ENCODE data around the gene CNOT3. TPM values are rescaled to one million over a fixed set of nuclear protein-coding genes. Genes with fewer than 3 reads are reported as not detected.

Gene CNOT3
- total RNA-seq, 5 donors from 2014 or later (not counting 1 experiment from before 2014, with no cell fraction given) = 45.9 to 83.1 (median 77.0) TPM

DNA sequence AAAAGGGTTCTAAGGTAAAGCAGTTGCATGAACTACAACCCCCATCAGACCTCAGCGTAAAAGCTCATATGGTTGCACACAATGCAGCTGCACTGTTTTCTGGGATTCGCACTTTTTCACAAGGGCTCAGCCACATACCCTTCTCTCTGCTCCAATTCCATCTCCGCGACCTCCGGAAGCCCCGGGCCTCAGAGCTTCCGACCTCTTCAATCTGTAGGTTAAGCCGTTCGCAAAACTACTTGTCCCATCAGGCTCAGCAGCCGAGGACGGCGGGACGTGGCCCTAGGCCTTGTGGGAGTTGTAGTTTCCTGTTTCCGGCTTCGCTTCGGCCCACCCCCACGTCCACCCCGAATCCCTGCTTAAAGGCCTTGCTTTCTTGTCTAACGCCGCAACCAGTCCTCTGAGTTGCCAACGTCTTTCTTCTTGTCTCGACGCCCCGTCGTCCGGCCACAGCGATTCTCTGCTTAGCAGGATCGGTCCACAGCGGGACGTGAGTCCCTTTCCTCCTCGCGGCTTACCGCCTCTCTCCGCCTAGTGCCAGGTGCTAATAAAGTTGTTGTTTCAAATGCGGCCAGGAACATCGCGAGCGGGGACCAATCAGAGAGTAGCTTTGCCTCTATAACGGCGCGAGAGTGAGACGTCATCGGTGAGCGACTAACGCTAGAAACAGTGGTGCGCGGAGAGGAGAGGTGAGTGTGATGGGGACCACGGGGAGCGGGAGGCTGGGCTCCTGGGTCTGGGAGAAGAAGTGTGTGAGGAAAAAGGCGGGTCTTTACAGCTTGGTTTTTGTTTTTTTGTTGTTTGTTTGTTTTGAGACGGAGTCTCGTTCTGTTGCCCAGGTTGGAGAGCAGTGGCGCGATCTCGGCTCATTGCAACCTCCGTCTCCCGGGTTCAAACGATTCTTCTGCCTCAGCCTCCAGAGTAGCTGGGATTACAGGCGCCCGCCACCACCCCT lies 22.2 kb upstream of the CNOT3 start, which contains the start of the genes PRPF31 and TFPT:
Gene PRPF31, plus strand, starts transcription at position 646 of the 955 bp plus-strand sequence. CDS start 2,525 bp downstream, outside the sequence.
Gene TFPT, minus strand, starts transcription at position 549 of the 955 bp plus-strand sequence. Its CDS starts 388 bp downstream, at position 161.
- WGBS (ENCODE audit: insufficient coverage) = under 1% methylated on average over 45 of the region's 60 CpGs
- ChIA-PET POLR2A (interaction anchor here (0.5 to 1.4 kb wide), 5 partner anchors 21 to 85 kb away, joined by 3 to 6 read pairs (median 3); partner anchors contain the start of genes CNOT3 (in 1 of the 2), MBOAT7 (in 1 of the 2) and TSEN34 (in 1 of the 2)), CTCF (interaction anchor here in 1 of 2 donors (1.8 to 2.9 kb wide), 2 partner anchors 13 to 21 kb away, joined by 8 to 14 read pairs; partner anchors contain the start of genes CNOT3 and NDUFA3)
- ATAC-seq (replicated peaks in 1 of 4) (peak; percentile 89 to 91 (median 90)), DNase-seq (peak; percentile 92 to 99 (median 95))
- Histone ChIP-seq H3K4me1 (ENCODE audit: control insufficient read depth in 1 of 2, extremely low read depth in 1 of 2, insufficient read depth in 2 of 2, low read length in 2 of 2) (peaks cover 3 to 35% of the 10 kb centered on the region in 2 experiments), H3K36me3 (ENCODE audit: control insufficient read depth in 2 of 2, extremely low read depth in 1 of 2, insufficient read depth in 1 of 2, low read length in 1 of 2) (peaks cover 3 to 29% of the 10 kb centered on the region in 2 donors), H3K4me3 (ENCODE audit: control insufficient read depth in 1 of 2, extremely low read depth in 1 of 2, low read length in 1 of 2) (peak within 1 kb of the TSS; percentile 82 to 98), H3K27me3 (replicated peaks in 1 of 2; ENCODE audit: control insufficient read depth in 2 of 2, extremely low read depth in 1 of 2, insufficient read depth in 2 of 2, low read length in 1 of 2) (no peaks in the 10 kb centered on the region), H3K9me3 (no peaks in the 10 kb centered on the region), H3K27ac (ENCODE audit: low read length) (peak within 1 kb of the TSS; percentile 78)
- Mint-ChIP-seq H3K27ac (peak within 1 kb of the TSS; percentile 86 to 98), H3K4me1 (peaks cover 32 to 44% (median 40%) of the 10 kb centered on the region in 3 donors), H3K36me3 (peaks cover 16% of the 10 kb centered on the region), H3K4me3 (peak within 1 kb of the TSS; percentile 84 to 91 (median 89)), H3K9me3 (no peaks in the 10 kb centered on the region), H3K27me3 (no peaks in the 10 kb centered on the region)

DNA sequence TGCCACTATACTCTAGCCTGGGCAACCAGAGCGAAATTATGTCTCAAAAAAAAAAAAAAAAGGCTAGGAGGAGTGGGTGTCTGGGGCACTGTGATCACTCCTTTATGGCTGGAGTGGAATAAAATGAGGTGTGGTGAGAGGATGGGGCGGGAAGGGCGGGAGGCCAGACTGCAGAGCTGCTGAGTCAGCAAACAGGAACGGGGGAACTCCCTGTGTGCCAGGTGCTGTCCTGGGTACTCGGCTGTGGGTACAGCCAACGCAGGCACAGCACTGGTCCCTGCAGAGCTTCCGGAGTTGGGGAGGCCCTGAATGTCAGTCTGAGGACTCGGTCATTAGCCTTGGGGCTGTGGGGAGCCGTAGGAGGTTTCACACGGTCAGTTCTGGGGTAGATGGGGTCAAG lies 16.3 kb upstream of the CNOT3 start:
- H3K36me3 ChIP-seq (ENCODE audit: control insufficient read depth in 2 of 2, extremely low read depth in 1 of 2, insufficient read depth in 1 of 2, low read length in 1 of 2) = peaks cover 13 to 78% of the 10 kb centered on the region in 2 donors
- no peak overlapping the region for H3K27ac ChIP-seq (ENCODE audit: low read length)
- DNase-seq (no peak), ATAC-seq (replicated peaks in 1 of 4) (no peak)
- no peak overlapping the region for H3K4me3 ChIP-seq (ENCODE audit: control insufficient read depth in 1 of 2, extremely low read depth in 1 of 2, low read length in 1 of 2)
- H3K9me3 ChIP-seq = no peaks in the 10 kb centered on the region
- no peaks in the 10 kb centered on the region for H3K27me3 Mint-ChIP-seq
- no peak overlapping the region for H3K27ac Mint-ChIP-seq
- H3K4me1 ChIP-seq (ENCODE audit: control insufficient read depth in 1 of 2, extremely low read depth in 1 of 2, insufficient read depth in 2 of 2, low read length in 2 of 2) = peaks cover 3 to 9% of the 10 kb centered on the region in 2 experiments
- ChIA-PET POLR2A (no interaction called here), CTCF (interaction anchor here in 1 of 2 donors (0.7 kb wide), 1 partner anchor 1517 kb away, joined by 3 read pairs; no protein-coding TSS in a partner anchor)
- no peaks in the 10 kb centered on the region for H3K9me3 Mint-ChIP-seq
- 90% methylated on average over 7 of the region's 10 CpGs for WGBS (ENCODE audit: insufficient coverage)
- no peak overlapping the region for H3K4me3 Mint-ChIP-seq
- peaks cover 41% of the 10 kb centered on the region for H3K36me3 Mint-ChIP-seq
- peaks cover 8 to 17% (median 17%) of the 10 kb centered on the region in 3 donors for H3K4me1 Mint-ChIP-seq
- no peaks in the 10 kb centered on the region for H3K27me3 ChIP-seq (replicated peaks in 1 of 2; ENCODE audit: control insufficient read depth in 2 of 2, extremely low read depth in 1 of 2, insufficient read depth in 2 of 2, low read length in 1 of 2)

DNA sequence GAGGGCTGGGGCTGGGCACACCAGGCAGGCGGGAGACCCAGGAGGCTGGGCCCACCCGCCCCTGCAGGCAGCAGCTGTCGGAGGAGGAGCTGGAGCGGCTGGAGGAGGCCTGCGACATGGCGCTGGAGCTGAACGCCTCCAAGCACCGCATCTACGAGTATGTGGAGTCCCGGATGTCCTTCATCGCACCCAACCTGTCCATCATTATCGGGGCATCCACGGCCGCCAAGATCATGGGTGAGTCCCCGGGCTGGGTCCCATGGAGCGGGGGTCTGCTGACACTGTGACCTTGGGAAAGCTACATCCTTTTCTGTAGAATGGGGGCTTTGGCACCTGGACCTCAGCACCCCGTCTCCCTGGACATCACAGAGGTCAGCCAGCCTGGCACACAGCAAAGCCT lies 13.9 kb upstream of the CNOT3 start:
- WGBS (ENCODE audit: insufficient coverage) = 94% methylated on average over 15 of the region's 17 CpGs
- Histone ChIP-seq H3K36me3 (ENCODE audit: control insufficient read depth in 2 of 2, extremely low read depth in 1 of 2, insufficient read depth in 1 of 2, low read length in 1 of 2) (peaks cover 27 to 93% of the 10 kb centered on the region in 2 donors), H3K27ac (ENCODE audit: low read length) (no peak overlapping the region), H3K9me3 (no peaks in the 10 kb centered on the region), H3K4me3 (ENCODE audit: control insufficient read depth in 1 of 2, extremely low read depth in 1 of 2, low read length in 1 of 2) (no peak overlapping the region), H3K27me3 (replicated peaks in 1 of 2; ENCODE audit: control insufficient read depth in 2 of 2, extremely low read depth in 1 of 2, insufficient read depth in 2 of 2, low read length in 1 of 2) (no peaks in the 10 kb centered on the region), H3K4me1 (ENCODE audit: control insufficient read depth in 1 of 2, extremely low read depth in 1 of 2, insufficient read depth in 2 of 2, low read length in 2 of 2) (no peaks in the 10 kb centered on the region)
- H3K4me3 Mint-ChIP-seq = no peak overlapping the region
- peaks cover 51% of the 10 kb centered on the region for H3K36me3 Mint-ChIP-seq
- H3K27me3 Mint-ChIP-seq = no peaks in the 10 kb centered on the region
- ATAC-seq (replicated peaks in 1 of 4) = no peak
- no peak for DNase-seq
- H3K4me1 Mint-ChIP-seq = no peaks in the 10 kb centered on the region
- no peak overlapping the region for H3K27ac Mint-ChIP-seq
- ChIA-PET CTCF (no interaction called here), POLR2A (no interaction called here)
- H3K9me3 Mint-ChIP-seq = no peaks in the 10 kb centered on the region

DNA sequence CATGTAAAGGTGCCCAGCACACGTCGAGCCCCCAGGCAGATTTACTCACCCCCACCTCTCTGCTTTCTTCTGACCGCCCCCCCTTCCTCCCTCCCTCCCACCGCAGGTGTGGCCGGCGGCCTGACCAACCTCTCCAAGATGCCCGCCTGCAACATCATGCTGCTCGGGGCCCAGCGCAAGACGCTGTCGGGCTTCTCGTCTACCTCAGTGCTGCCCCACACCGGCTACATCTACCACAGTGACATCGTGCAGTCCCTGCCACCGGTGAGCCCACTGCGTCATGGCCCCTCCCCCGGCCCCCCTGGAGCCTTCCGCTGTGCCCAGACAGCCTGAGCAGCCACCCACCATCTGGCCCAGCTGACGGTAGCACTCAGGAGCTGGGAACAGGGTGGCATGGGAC lies 13.2 kb upstream of the CNOT3 start:
- H3K36me3 Mint-ChIP-seq = peaks cover 52% of the 10 kb centered on the region
- H3K9me3 ChIP-seq = no peaks in the 10 kb centered on the region
- H3K27me3 Mint-ChIP-seq = no peaks in the 10 kb centered on the region
- DNase-seq = no peak
- POLR2A ChIA-PET = interaction anchor here in 1 of 2 donors (1.1 kb wide), 1 partner anchor 13 kb away, joined by 9 read pairs; the partner anchor contains the start of gene CNOT3
- H3K4me1 ChIP-seq (ENCODE audit: control insufficient read depth in 1 of 2, extremely low read depth in 1 of 2, insufficient read depth in 2 of 2, low read length in 2 of 2) = no peaks in the 10 kb centered on the region
- 98% methylated on average over 19 of the region's 19 CpGs for WGBS (ENCODE audit: insufficient coverage)
- H3K4me3 Mint-ChIP-seq = no peak overlapping the region
- H3K9me3 Mint-ChIP-seq = no peaks in the 10 kb centered on the region
- no peaks in the 10 kb centered on the region for H3K27me3 ChIP-seq (replicated peaks in 1 of 2; ENCODE audit: control insufficient read depth in 2 of 2, extremely low read depth in 1 of 2, insufficient read depth in 2 of 2, low read length in 1 of 2)
- H3K27ac Mint-ChIP-seq = no peak overlapping the region
- H3K4me1 Mint-ChIP-seq = no peaks in the 10 kb centered on the region
- no peak overlapping the region for H3K4me3 ChIP-seq (ENCODE audit: control insufficient read depth in 1 of 2, extremely low read depth in 1 of 2, low read length in 1 of 2)
- ATAC-seq (replicated peaks in 1 of 4) = no peak
- CTCF ChIA-PET = no interaction called here
- peaks cover 34 to 93% of the 10 kb centered on the region in 2 donors for H3K36me3 ChIP-seq (ENCODE audit: control insufficient read depth in 2 of 2, extremely low read depth in 1 of 2, insufficient read depth in 1 of 2, low read length in 1 of 2)
- no peak overlapping the region for H3K27ac ChIP-seq (ENCODE audit: low read length)

DNA sequence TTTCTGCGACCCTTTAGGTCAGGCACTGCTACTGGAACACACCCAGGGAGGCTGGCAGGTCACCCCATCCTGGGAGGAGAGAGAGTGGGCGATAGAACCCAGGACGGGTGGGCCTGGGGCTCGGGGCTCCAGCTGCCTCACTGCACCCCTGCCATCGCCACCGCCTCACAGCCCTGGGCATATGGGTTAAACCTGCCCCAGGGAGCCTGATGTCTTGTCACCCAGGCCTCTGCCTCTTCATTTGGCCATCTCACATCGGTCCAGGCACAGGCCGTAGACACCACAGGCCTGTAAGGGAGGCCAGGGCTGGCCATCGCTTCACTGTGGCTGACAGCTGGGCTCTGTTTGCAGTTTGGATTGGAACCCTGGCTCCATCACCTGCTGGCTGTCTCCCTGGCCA lies 11.8 kb upstream of the CNOT3 start:
- ATAC-seq (replicated peaks in 1 of 4) (no peak), DNase-seq (no peak)

DNA sequence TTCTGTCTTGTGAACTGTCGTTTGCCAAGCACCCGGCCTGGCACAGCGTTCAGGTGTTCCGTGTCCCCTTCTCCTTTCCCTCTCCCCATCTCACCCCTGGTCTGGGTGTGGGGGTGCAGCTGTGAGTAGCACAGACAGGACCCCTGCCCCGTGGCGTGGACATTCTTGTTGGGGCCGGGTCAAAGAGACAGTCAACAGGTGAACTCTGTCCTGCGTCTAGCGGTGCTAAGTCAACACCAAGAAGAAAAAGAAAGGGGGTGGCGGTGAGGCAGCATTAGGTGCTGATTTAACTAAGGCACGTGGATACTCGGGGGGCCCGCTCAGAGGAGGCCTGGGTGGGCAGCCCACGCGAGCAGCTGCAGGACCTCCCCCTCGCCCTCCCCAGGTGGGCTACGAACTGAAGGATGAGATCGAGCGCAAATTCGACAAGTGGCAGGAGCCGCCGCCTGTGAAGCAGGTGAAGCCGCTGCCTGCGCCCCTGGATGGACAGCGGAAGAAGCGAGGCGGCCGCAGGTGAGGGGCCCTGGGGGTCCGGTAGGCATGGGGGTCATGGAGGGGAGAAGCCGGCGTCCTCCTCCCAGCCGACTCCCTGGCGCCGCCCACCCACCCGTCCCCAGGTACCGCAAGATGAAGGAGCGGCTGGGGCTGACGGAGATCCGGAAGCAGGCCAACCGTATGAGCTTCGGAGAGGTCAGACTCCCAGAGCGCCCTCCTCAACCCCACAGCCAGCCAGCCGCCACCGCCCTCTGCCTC lies 9.7 kb upstream of the CNOT3 start:
- DNase-seq (no peak), ATAC-seq (replicated peaks in 1 of 4) (no peak)
- POLR2A ChIA-PET = no interaction called here
- H3K27ac Mint-ChIP-seq = no peak overlapping the region
- Histone ChIP-seq H3K36me3 (ENCODE audit: control insufficient read depth in 2 of 2, extremely low read depth in 1 of 2, insufficient read depth in 1 of 2, low read length in 1 of 2) (peaks cover 36 to 77% of the 10 kb centered on the region in 2 donors), H3K27me3 (replicated peaks in 1 of 2; ENCODE audit: control insufficient read depth in 2 of 2, extremely low read depth in 1 of 2, insufficient read depth in 2 of 2, low read length in 1 of 2) (no peaks in the 10 kb centered on the region), H3K9me3 (no peaks in the 10 kb centered on the region), H3K4me1 (ENCODE audit: control insufficient read depth in 1 of 2, extremely low read depth in 1 of 2, insufficient read depth in 2 of 2, low read length in 2 of 2) (no peaks in the 10 kb centered on the region), H3K4me3 (ENCODE audit: control insufficient read depth in 1 of 2, extremely low read depth in 1 of 2, low read length in 1 of 2) (no peak overlapping the region), H3K27ac (ENCODE audit: low read length) (no peak overlapping the region)
- no peak overlapping the region for H3K4me3 Mint-ChIP-seq
- CTCF ChIA-PET = no interaction called here
- no peaks in the 10 kb centered on the region for H3K27me3 Mint-ChIP-seq
- H3K9me3 Mint-ChIP-seq = no peaks in the 10 kb centered on the region
- no peaks in the 10 kb centered on the region for H3K4me1 Mint-ChIP-seq
- peaks cover 32% of the 10 kb centered on the region for H3K36me3 Mint-ChIP-seq
- WGBS (ENCODE audit: insufficient coverage) = 96% methylated on average over 37 of the region's 44 CpGs

More for the DNA sequence above, 11.8 kb upstream of the CNOT3 start:
- Histone ChIP-seq H3K27me3 (replicated peaks in 1 of 2; ENCODE audit: control insufficient read depth in 2 of 2, extremely low read depth in 1 of 2, insufficient read depth in 2 of 2, low read length in 1 of 2) (no peaks in the 10 kb centered on the region), H3K9me3 (no peaks in the 10 kb centered on the region), H3K27ac (ENCODE audit: low read length) (no peak overlapping the region), H3K4me1 (ENCODE audit: control insufficient read depth in 1 of 2, extremely low read depth in 1 of 2, insufficient read depth in 2 of 2, low read length in 2 of 2) (no peaks in the 10 kb centered on the region), H3K36me3 (ENCODE audit: control insufficient read depth in 2 of 2, extremely low read depth in 1 of 2, insufficient read depth in 1 of 2, low read length in 1 of 2) (peaks cover 36 to 88% of the 10 kb centered on the region in 2 donors), H3K4me3 (ENCODE audit: control insufficient read depth in 1 of 2, extremely low read depth in 1 of 2, low read length in 1 of 2) (no peak overlapping the region)
- Mint-ChIP-seq H3K36me3 (peaks cover 46% of the 10 kb centered on the region), H3K27ac (no peak overlapping the region), H3K27me3 (no peaks in the 10 kb centered on the region), H3K4me3 (no peak overlapping the region), H3K4me1 (no peaks in the 10 kb centered on the region), H3K9me3 (no peaks in the 10 kb centered on the region)
- WGBS (ENCODE audit: insufficient coverage) = 92% methylated on average over 6 of the region's 9 CpGs
- ChIA-PET POLR2A (no interaction called here), CTCF (no interaction called here)
